Omental fat pad (tissue), 4 donors: ENCODE data around the gene CYP2W1. TPM values are rescaled to one million over a fixed set of nuclear protein-coding genes. Genes with fewer than 3 reads are reported as not detected.
"Not testable (repeated sequence)": the region's sequence is repeated elsewhere in the genome, so short reads cannot be mapped to it uniquely, and the experiment has no call there.

Source experiments
- ATAC-seq: fragments of 150-250 bp; one replicate; pipeline ENCODE4 v1.9.1; 2016; ENCODE audit warnings: mild to moderate bottlenecking, moderate library complexity; ENCODE audit not compliant: low FRiP score
- DNase-seq: peaks from one replicate; pipeline ENCODE4 v3.0.0-alpha.2; 2019; ENCODE audit warnings: low spot score
- total RNA-seq, 4 donors: library from RNA; depleted of rRNA; stranded (reverse); fragments of >200 nt; gene quantifications; one replicate each; pipeline ENCODE4 v1.1.0, GENCODE V29; 2016
- TF ChIP-seq, protein P1 (sequence below), 3 donors: fragments of 450-650 bp; IDR thresholded peaks; one replicate each; pipeline ENCODE4 v1.5.1; 2016 to 2017; ENCODE audit warnings: antibody characterized with exemption in 3 of 3, mild to moderate bottlenecking in 3 of 3, moderate library complexity in 2 of 3

CYP2W1 gene
- total RNA-seq, 4 donors from 2014 or later: not detected

DNA sequence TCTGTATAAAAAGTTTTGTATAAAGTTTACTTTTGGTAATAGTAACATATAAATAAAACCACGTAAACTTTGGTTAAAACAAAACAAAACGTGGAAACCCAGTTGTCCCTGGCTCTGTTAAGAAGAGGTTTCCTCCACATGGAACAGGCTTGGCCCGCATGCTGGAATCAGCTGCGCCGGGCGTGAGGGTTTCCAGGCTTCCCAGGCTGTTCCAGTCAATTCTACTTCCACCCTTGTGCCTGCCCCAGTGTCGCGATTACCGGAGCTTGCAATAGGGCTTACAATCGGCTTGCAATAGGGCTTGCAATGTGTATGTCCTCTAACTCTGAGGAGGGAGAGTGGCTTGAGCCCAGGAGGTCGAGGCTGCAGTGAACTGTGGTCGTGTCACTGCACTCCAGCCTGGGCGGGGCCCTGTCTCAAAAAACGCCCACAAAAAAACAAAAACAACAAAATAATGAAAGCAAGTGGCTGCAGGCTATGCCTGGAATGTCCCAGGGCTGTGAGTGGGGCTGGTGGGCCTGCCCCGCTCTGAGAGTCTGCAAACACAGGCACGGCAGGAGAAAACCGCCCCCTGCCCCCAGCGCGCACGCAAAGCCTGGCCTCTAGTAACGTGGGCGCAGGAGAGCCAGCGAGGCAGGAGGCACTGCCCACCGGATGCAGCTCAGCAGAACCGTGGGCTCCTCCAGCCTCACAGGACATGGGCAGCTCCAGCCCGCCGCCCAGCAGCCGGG is 16.3 kb downstream of the CYP2W1 start:
- DNase-seq: no peak
- TF ChIP-seq, protein P1, sequence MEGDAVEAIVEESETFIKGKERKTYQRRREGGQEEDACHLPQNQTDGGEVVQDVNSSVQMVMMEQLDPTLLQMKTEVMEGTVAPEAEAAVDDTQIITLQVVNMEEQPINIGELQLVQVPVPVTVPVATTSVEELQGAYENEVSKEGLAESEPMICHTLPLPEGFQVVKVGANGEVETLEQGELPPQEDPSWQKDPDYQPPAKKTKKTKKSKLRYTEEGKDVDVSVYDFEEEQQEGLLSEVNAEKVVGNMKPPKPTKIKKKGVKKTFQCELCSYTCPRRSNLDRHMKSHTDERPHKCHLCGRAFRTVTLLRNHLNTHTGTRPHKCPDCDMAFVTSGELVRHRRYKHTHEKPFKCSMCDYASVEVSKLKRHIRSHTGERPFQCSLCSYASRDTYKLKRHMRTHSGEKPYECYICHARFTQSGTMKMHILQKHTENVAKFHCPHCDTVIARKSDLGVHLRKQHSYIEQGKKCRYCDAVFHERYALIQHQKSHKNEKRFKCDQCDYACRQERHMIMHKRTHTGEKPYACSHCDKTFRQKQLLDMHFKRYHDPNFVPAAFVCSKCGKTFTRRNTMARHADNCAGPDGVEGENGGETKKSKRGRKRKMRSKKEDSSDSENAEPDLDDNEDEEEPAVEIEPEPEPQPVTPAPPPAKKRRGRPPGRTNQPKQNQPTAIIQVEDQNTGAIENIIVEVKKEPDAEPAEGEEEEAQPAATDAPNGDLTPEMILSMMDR (IDR thresholded peaks at IDR 0.05): no peak

DNA sequence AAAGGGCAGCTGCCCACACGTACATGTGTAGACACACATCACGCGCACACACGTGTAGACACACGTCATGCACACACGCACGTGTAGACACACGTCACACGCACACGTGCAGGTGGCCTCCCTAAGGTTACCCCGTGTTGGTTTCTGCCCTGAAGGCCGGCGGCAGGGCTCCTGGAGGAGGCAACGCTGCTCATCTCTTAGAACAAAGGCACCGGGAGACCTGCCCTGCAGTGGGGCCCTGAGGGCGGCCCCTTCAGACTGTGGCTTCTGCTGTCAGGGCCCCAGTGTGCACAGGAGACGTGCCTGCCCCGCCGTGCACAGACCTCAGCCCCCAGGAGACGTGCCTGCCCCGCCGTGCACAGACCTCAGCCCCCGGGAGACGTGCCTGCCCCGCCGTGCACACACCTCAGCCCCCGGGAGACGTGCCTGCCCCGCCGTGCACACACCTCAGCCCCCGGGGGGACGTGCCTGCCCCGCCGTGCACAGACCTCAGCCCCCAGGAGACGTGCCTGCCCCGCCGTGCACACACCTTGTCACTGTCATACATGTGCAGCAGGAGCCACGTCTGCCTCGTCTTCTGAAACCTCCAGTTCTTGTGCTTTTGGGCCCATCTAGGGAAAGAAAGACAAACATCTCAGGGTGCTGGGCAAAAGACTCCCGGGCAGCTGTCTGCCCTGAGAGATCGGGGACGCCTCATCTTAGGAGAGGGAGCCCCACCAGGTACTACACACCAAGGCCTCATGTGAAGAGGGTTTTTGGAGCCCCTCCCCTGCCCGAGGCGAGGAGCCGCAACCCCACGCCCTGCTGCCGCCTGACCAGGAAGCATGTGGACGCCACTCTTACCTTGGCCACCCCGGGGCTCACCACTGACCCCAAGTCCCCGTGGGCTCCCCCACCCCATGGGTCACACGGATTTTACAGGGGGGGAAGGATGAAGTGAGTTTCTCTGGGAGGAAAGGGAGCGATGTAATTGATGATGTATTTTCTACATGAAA is 17.3 kb downstream of the CYP2W1 start:
- DNase-seq: no peak
- TF ChIP-seq, protein P1 (IDR thresholded peaks at IDR 0.05): no peak
- ATAC-seq: peak; percentile 37

More for the DNA sequence above, 16.3 kb downstream of the CYP2W1 start:
- ATAC-seq: no peak

DNA sequence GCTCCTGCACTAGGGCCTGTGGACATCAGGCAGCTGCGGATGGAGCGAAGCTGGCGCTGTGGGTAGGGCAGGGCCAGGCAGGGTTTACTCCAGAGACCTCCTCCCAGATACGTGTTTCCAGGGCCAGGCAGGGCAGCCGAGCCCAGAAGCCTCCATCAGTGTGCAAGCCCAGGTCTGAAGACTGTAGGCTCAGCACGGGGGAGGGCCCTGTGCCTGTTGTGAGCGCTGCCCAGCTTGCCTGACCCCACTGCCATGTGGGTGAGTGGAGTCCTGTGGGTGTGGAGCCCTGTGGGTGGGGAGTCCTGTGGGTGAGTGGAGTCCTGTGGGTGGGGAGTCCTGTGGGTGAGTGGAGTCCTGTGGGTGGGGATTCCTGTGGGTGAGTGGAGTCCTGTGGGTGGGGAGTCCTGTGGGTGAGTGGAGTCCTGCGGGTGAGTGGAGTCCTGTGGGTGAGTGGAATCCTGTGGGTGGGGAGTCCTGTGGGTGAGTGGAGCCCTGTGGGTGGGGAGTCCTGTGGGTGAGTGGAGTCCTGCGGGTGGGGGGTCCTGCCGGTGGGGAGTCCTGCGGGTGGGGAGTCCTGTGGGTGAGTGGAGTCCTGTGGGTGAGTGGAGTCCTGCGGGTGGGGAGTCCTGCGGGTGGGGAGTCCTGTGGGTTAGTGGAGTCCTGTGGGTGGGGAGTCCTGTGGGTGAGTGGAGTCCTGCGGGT is 18.2 kb downstream of the CYP2W1 start:
- not testable (repeated sequence) for DNase-seq, ATAC-seq

DNA sequence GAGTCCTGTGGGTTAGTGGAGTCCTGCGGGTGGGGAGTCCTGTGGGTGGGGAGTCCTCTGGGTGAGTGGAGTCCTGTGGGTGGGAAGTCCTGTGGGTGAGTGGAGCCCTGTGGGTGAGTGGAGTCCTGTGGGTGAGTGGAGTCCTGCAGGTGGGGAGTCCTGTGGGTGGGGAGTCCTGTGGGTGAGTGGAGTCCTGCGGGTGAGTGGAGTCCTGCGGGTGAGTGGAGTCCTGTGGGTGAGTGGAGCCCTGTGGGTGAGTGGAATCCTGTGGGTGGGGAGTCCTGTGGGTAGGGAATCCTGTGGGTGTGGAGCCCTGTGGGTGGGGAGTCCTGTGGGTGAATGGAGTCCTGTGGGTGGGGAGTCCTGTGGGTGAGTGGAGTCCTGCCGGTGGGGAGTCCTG is 19.0 kb downstream of the CYP2W1 start:
- ATAC-seq, DNase-seq: not testable (repeated sequence)

DNA sequence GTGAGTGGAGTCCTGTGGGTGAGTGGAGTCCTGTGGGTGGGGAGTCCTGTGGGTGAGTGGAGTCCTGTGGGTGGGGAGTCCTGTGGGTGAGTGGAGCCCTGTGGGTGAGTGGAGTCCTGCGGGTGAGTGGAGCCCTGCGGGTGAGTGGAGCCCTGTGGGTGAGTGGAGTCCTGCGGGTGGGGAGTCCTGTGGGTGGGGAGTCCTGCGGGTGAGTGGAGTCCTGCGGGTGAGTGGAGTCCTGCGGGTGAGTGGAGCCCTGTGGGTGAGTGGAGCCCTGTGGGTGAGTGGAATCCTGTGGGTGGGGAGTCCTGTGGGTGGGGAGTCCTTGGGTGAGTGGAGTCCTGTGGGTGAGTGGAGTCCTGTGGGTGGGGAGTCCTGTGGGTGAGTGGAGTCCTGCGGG is 19.5 kb downstream of the CYP2W1 start:
- DNase-seq, ATAC-seq: not testable (repeated sequence)

DNA sequence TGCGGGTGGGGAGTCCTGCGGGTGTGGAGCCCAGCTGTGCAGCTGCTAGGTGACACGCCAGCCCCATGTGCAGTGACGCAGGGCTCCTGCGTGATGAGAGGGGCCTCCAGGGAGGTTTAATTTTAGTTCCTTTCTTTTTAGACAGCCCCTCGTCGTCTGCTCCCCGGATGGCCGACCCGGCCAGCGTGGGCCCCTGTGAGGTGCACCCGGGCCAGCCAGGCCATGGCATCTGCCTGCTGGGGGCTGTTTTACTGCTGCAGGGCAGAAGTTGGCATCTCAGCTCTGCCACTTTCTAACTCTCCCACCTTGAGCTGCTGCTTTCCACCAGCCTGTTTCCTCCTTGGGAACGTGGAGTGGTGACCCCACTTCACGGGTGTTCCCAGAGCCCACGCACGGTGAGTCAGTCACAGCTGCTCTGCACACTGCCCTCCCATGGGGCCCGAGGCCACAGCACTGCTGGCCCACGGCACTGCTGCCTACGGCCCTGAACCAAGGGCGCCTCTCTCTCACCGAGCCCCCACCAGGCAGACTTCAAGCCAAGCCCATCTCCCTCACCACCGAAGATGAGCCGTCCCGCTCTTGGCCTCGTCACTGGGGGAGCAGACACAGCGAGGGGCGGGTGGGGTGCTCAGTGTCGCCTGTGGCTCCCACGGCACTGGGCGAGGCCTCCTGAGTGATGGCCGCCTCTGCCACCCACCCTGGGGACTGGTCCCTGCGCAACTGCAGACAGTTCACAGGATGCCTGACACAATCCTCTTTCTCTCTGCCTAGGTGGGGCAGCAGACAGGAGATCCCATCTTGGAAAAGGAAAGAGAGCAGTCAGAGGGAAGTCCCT is 21.3 kb downstream of the CYP2W1 start:
- TF ChIP-seq, protein P1 (IDR thresholded peaks at IDR 0.05): no peak
- ATAC-seq: no peak
- DNase-seq: no peak

DNA sequence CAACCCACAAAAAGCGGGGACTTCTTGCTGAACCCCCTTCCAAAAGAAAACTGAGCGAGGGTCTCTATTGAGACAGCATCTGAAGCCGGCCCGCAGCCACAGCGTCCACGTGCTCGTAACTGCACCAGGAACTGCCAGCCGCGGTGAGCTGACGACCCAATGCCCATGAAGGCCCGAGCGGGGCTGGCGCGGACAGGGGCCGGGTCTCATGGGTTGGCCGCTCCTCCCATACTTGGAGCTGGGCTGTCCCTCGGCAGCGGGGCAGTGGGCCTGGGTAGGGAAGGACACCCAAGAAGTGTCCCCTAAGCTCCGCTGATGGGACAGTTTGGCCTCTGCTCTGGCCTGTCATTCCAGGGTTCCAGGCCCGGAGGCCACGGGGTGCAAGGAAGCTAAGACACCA is 22.3 kb downstream of the CYP2W1 start:
- TF ChIP-seq, protein P1 (IDR thresholded peaks at IDR 0.05): no peak
- ATAC-seq (no peak), DNase-seq (no peak)
